Lung (tissue), 12 donors: ENCODE data around the gene FOXI1. TPM values are rescaled to one million over a fixed set of nuclear protein-coding genes. Genes with fewer than 3 reads are reported as not detected.

Experiments
- ATAC-seq: fragments of 200-7000 bp; cut with Tn5 transposase; one replicate; pipeline ENCODE4 v1.9.1; 2020; ENCODE audit warnings: moderate number of reproducible peaks; ENCODE audit not compliant: insufficient read depth, low FRiP score
- DNase-seq, 3 donors: peaks; one replicate each; pipeline ENCODE4 v3.0.0-alpha.2; 2013 to 2017
- H3K27ac ChIP-seq, 2 donors: one replicate each; pipeline ENCODE4 v1.5.1; 2013; ENCODE audit warnings: mild to moderate bottlenecking in 2 of 2, moderate library complexity in 2 of 2, control low read depth in 1 of 2, inconsistent platforms in 1 of 2, low read depth in 1 of 2, low read length in 1 of 2
- H3K27me3 ChIP-seq, 3 donors: one replicate each; pipeline ENCODE4 v1.5.1; 2013; ENCODE audit warnings: low read length in 2 of 3; ENCODE audit not compliant: control insufficient read depth in 3 of 3, insufficient read depth in 3 of 3
- H3K36me3 ChIP-seq, 4 donors: one replicate each; pipeline ENCODE4 v1.5.1; 2013; ENCODE audit warnings: low read length in 4 of 4, mild to moderate bottlenecking in 1 of 4, moderate library complexity in 1 of 4; ENCODE audit not compliant: control insufficient read depth in 4 of 4, insufficient read depth in 4 of 4
- H3K4me1 ChIP-seq, 5 donors: one replicate each; pipeline ENCODE4 v1.5.1; 2013; ENCODE audit warnings: low read length in 5 of 5, mild to moderate bottlenecking in 2 of 5, moderate library complexity in 1 of 5; ENCODE audit not compliant: control insufficient read depth in 5 of 5, insufficient read depth in 5 of 5
- H3K4me3 ChIP-seq: one replicate; pipeline ENCODE4 v1.5.1; 2013; ENCODE audit warnings: mild to moderate bottlenecking, control low read depth, moderate library complexity
- H3K9ac ChIP-seq, 2 donors: one replicate each; pipeline ENCODE4 v1.5.1; 2013; ENCODE audit warnings: low read length in 2 of 2, control low read depth in 1 of 2; ENCODE audit not compliant: insufficient read depth in 1 of 2
- H3K9me3 ChIP-seq, 4 donors: one replicate each; pipeline ENCODE4 v1.5.1; 2013; ENCODE audit warnings: low read length in 3 of 4, mild to moderate bottlenecking in 1 of 4, moderate library complexity in 1 of 4; ENCODE audit not compliant: control insufficient read depth in 4 of 4, insufficient read depth in 3 of 4
- CTCF ChIP-seq: IDR thresholded peaks from 2 replicates; pipeline ENCODE4 v1.5.1; 2012; ENCODE audit warnings: mild to moderate bottlenecking; ENCODE audit errors: control extremely low read depth, extremely low read depth
- WGBS, 2 donors: extraction: QIAGEN DNeasy Blood & Tissue Kit; methylation state at CpG; one replicate each; pipeline ENCODE4 v1.1.7; 2013; 5-methylcytosine and 5-hydroxymethylcytosine counted together
- polyA plus RNA-seq, 2 donors: library from polyadenylated mRNA; stranded (reverse); fragments of 200-250 nt; gene quantifications; one replicate each; pipeline ENCODE4 v1.2.1, GENCODE V29; 2013
- total RNA-seq, 2 donors: library from RNA; depleted of rRNA in 1 of 2; stranded (reverse); fragments of >200 nt in 1 of 2; gene quantifications; one replicate each; pipeline ENCODE4 v1.2.1, GENCODE V29; 2014 to 2021
- donor health status: control.
- donor health status: control.
- donor health status: Bipolar disorder and iron deficiency.
- donor health status: healthy.
- donor health status: DM: yes; HTN: yes; CAD: no.

FOXI1 gene
- total and polyA plus RNA-seq, 4 donors, result 0.05 to 0.10 TPM; not detected in 2

DNA sequence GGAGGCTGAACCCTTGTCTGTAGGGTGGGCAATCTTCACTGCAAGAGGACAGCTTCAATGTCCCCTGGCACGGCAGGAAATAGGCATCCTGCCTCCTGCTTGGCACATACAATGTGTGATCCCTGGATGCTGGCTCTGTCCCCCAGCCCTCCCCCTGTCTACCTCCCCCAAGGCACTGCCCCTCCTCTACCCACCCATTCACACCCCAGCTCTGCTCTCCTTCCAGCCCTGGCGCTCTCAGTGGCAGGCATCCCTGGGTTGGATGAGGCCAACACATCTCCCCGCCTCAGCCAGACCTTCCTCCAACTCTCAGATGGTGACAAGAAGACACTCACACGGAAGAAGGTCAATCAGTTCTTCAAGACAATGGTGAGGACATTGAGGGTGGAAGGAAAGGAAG, 24.1 kb upstream of the FOXI1 start:
- DNase-seq, result no peak
- Histone ChIP-seq H3K9ac (no peak overlapping the region), H3K27me3 (no peaks in the 10 kb centered on the region), H3K36me3 (peaks cover 0 to 3% (median 0%) of the 10 kb centered on the region in 4 donors), H3K4me1 (no peaks in the 10 kb centered on the region), H3K4me3 (no peak overlapping the region), H3K27ac (no peak overlapping the region), H3K9me3 (no peaks in the 10 kb centered on the region)
- no peak for ATAC-seq
- TF ChIP-seq CTCF, result no peak
- WGBS, 2 donors, result 87 to 93% methylated on average over 4 of the region's 4 CpGs

- Histone ChIP-seq H3K4me1 (no peaks in the 10 kb centered on the region), H3K9me3 (no peaks in the 10 kb centered on the region), H3K27me3 (no peaks in the 10 kb centered on the region), H3K27ac (no peak overlapping the region), H3K9ac (no peak overlapping the region), H3K4me3 (no peak overlapping the region), H3K36me3 (peaks cover 0 to 3% (median 0%) of the 10 kb centered on the region in 4 donors)
- no peak for DNase-seq
- ATAC-seq, result no peak
- no peak for TF ChIP-seq CTCF
- 94% methylated on average over 7 of the region's 7 CpGs for WGBS, 2 donors
These were observed 23.0 kb upstream of the FOXI1 start for GRCh38 chr5:170082701-170083100.

DNA sequence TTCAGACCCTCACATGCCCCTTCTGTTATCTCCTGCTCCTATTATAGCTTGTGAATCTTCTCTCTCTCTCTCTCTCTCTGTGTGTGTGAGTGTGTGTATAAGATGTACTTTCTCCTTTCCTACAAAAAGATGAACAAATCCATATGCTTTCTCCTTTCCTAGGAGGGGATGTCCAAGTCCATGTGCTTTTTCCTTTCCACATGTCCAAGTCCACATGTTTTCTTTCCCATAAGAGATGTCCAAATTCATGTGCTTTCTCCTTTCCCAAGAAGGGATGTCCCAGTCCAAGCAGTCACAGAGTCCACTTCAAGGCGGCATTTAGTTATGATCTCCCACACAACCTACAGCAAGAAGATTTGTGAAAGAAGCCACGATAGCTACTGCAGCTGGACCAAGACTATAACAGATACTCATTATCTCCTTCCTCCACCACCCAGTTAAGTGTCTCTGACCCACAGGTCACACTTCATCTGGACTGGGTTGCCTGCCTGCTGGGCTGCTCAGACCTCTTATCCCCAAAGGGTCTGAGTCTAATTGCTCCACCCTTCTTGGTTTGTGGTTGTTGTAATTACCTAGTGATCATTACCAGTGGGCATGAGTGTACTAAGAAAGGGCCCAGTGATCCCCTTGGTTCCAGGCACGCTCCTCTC, 18.4 kb upstream of the FOXI1 start:
- TF ChIP-seq CTCF, result no peak
- ATAC-seq, result no peak
- Histone ChIP-seq H3K9ac (no peak overlapping the region), H3K27ac (no peak overlapping the region), H3K4me1 (no peaks in the 10 kb centered on the region), H3K9me3 (no peaks in the 10 kb centered on the region), H3K4me3 (no peak overlapping the region), H3K36me3 (peaks cover 0 to 3% (median 0%) of the 10 kb centered on the region in 4 donors), H3K27me3 (no peaks in the 10 kb centered on the region)
- WGBS, 2 donors, result 88 to 97% methylated on average over 3 of the region's 3 CpGs
- no peak for DNase-seq
